ENCODE measurements around the gene LY6G6F.

DNA sequence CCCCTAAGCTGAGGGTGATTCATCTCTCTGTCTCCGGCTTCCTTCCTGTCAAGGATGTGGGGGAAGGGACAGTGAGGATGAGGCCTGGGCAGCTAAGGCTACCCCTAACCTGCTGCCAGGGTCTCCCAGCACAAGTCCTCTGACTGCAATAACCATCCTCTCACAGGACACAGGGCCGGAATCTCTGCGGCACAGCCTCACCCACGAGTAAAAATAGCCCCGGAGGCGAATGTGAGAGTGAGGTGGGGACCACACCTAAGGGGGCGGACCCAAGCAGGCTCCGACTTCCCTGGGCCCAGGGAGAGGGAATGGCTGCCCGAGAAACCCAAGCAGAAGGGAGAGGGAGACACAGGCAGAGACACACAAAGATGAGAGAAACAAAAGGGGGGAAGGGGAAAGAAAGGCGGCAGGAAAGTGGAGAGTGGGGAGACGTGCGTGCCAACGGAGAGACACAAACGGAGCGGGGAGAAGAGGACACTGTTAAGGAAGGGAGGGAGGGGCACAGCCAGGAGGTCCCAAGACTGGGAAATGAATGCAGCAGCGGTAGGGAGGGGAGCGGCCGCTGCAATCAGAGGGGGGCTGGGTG, 28.2 kb downstream of the LY6G6F start:
- TF ChIP-seq, protein P1, sequence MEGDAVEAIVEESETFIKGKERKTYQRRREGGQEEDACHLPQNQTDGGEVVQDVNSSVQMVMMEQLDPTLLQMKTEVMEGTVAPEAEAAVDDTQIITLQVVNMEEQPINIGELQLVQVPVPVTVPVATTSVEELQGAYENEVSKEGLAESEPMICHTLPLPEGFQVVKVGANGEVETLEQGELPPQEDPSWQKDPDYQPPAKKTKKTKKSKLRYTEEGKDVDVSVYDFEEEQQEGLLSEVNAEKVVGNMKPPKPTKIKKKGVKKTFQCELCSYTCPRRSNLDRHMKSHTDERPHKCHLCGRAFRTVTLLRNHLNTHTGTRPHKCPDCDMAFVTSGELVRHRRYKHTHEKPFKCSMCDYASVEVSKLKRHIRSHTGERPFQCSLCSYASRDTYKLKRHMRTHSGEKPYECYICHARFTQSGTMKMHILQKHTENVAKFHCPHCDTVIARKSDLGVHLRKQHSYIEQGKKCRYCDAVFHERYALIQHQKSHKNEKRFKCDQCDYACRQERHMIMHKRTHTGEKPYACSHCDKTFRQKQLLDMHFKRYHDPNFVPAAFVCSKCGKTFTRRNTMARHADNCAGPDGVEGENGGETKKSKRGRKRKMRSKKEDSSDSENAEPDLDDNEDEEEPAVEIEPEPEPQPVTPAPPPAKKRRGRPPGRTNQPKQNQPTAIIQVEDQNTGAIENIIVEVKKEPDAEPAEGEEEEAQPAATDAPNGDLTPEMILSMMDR (IDR thresholded peaks at IDR 0.05) = no peak
- peak in 2 of 3 donors; percentile 30 to 36 for TF ChIP-seq POLR2AphosphoS5 (IDR thresholded peaks at IDR 0.05)
- peak; percentile 25 for TF ChIP-seq POLR2A (IDR thresholded peaks at IDR 0.05)

Data from breast epithelium (tissue), 3 donors.